Type B pancreatic cell (in vitro differentiated cells): ENCODE results near the gene PPIF. TPM values are rescaled to one million over a fixed set of nuclear protein-coding genes. Genes with fewer than 3 reads are reported as not detected.

ENCODE experiments used
- DNase-seq: peaks from one replicate; pipeline ENCODE4 v3.0.0; 2021; ENCODE audit warnings: mixed read lengths; ENCODE audit not compliant: unreplicated experiment; ENCODE audit errors: extremely low spot score
- H3K27ac Mint-ChIP-seq: 2 replicates; pipeline ENCODE4 v1.8.0; 2021; ENCODE audit warnings: mild to moderate bottlenecking, mixed read lengths
- H3K27me3 Mint-ChIP-seq: 2 replicates; pipeline ENCODE4 v1.8.0; 2021; ENCODE audit warnings: mixed read lengths
- H3K36me3 Mint-ChIP-seq: 2 replicates; pipeline ENCODE4 v1.8.0; 2021; ENCODE audit warnings: mixed read lengths
- H3K4me1 Mint-ChIP-seq: one replicate; pipeline ENCODE4 v1.8.0; 2021; ENCODE audit warnings: mixed read lengths; ENCODE audit not compliant: unreplicated experiment
- H3K4me3 Mint-ChIP-seq: 2 replicates; pipeline ENCODE4 v1.8.0; 2021; ENCODE audit warnings: mild to moderate bottlenecking, mixed read lengths
- H3K9me3 Mint-ChIP-seq: 2 replicates; pipeline ENCODE4 v1.8.0; 2021; ENCODE audit warnings: mixed read lengths
- CTCF ChIP-seq: fragments of 200-600 bp; sonication (generic); conservative IDR thresholded peaks from 2 replicates; pipeline ENCODE4 v1.5.0; 2021; ENCODE audit warnings: antibody characterized with exemption, mild to moderate bottlenecking
- total RNA-seq: library from RNA; stranded (reverse); gene quantifications from 2 replicates; pipeline ENCODE4 v1.2.1, GENCODE V29; 2021; ENCODE audit warnings: low replicate concordance

Gene PPIF
- total RNA-seq, 1 donor from 2014 or later = 67.5 TPM

- no peak for DNase-seq
- no peak for TF ChIP-seq CTCF
- Mint-ChIP-seq H3K27me3 (no peaks in the 10 kb centered on the region), H3K4me3 (no peak overlapping the region), H3K9me3 (no peaks in the 10 kb centered on the region), H3K36me3 (peaks cover 39% of the 10 kb centered on the region), H3K4me1 (no peaks in the 10 kb centered on the region), H3K27ac (no peak overlapping the region)
Measured at GRCh38 chr10:79357180-79357579, 9.9 kb downstream of the PPIF start.

DNA sequence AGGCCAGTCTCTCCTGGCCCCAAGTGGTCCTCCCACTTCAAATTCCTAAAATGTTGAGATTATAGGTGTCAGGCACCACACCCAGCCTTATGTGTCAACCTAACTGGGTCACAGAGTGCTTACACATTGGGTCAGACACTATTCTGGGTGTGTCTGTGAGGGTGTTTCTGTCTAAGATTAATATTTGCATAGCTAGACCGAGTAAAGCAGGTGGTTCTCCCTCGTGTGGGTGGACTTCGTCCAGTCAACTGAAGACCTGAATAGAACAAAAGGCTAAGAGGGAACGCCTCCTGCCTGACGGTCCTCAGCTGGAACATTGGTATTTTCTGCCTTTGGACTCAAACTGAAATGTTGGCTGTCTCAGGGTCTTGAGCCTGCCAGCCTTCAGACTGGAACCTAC is 11.5 kb downstream of the PPIF start:
- Mint-ChIP-seq H3K9me3 (no peaks in the 10 kb centered on the region), H3K4me1 (no peaks in the 10 kb centered on the region), H3K4me3 (no peak overlapping the region), H3K36me3 (peaks cover 29% of the 10 kb centered on the region), H3K27me3 (no peaks in the 10 kb centered on the region), H3K27ac (no peak overlapping the region)
- TF ChIP-seq CTCF = no peak
- DNase-seq = no peak

- TF ChIP-seq CTCF = no peak
- H3K9me3 Mint-ChIP-seq = peaks cover 8% of the 10 kb centered on the region
- H3K36me3 Mint-ChIP-seq = peaks cover 17% of the 10 kb centered on the region
- no peak for DNase-seq
- no peaks in the 10 kb centered on the region for H3K4me1 Mint-ChIP-seq
- no peak overlapping the region for H3K27ac Mint-ChIP-seq
- H3K27me3 Mint-ChIP-seq = no peaks in the 10 kb centered on the region
- no peak overlapping the region for H3K4me3 Mint-ChIP-seq
Measured at GRCh38 chr10:79359816-79360498, 12.7 kb downstream of the PPIF start.

DNA sequence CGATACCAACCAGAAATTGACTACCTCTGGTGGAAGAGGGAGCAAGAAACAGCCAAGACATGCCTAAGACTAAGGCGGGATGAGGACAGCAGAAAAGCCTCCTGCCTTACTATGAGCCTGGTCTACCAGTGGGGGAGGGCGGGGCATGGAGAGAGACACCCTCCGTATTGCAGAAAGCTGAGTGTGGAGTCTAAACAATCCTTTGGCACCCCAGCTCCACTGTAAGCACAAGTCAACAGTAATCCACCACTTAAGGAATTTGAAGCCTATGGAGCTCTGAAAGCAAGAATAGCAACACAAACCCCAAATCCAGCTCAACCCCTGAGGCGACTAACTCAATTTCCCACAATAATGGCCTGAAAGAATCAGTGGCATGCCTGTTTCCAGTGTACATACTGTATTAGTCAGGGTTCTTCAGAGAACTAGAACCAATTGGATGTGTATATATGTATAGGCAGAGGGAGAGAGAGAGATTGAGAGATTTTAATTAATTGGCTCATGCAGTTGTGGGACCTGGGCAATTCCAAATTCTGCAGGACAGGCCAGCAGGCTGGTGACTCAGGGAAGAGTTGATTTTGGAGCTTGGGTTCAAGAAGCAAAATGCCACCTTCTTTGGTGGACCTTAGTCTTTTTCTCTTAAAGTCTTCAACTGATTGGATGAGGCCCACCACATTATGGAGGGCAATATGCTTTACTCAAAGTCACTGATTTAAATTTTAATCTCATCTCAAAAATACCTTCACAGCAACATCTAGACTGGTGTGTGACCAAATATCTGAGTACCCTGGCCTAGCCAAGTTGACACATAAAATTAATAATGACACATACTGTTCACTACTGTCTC is 13.5 kb downstream of the PPIF start:
- peaks cover 9% of the 10 kb centered on the region for H3K36me3 Mint-ChIP-seq
- peak; percentile 37 for DNase-seq
- H3K4me3 Mint-ChIP-seq = no peak overlapping the region
- no peak for TF ChIP-seq CTCF
- H3K4me1 Mint-ChIP-seq = no peaks in the 10 kb centered on the region
- H3K9me3 Mint-ChIP-seq = peaks cover 9% of the 10 kb centered on the region
- H3K27me3 Mint-ChIP-seq = no peaks in the 10 kb centered on the region
- H3K27ac Mint-ChIP-seq = no peak overlapping the region

DNA sequence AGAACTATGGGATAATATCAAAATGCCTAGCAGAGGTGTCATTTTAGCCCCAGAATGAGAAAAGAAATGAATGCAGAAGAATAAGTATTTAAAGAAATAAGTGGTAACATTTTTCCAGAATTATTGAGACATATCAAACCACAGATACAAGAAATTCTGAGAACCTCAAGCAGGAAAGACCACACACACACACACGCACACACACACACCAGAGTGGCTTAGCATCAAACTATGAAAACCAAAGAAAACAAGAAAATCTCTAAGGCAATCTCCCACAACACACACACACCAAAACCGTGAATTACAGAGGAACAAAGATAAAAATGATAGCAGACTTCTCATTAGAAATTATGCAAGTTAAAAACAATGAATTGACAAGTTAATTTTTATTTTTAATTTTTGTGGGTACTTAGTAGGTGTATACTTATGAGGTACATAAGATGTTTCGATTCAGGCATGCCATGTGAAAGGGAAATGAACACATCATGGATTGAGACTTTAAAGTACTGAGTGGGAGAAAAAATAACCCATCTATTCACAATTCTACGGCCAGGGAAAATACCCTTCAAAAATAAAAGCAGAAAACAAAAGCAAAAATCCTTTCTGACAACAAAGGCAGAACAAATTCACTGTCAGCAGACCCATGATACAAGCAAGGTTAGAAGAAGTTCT is 14.6 kb downstream of the PPIF start:
- no peak for DNase-seq
- H3K27me3 Mint-ChIP-seq = no peaks in the 10 kb centered on the region
- H3K27ac Mint-ChIP-seq = no peak overlapping the region
- TF ChIP-seq CTCF = no peak
- peaks cover 1% of the 10 kb centered on the region for H3K36me3 Mint-ChIP-seq
- peaks cover 9% of the 10 kb centered on the region for H3K9me3 Mint-ChIP-seq
- H3K4me3 Mint-ChIP-seq = no peak overlapping the region
- no peaks in the 10 kb centered on the region for H3K4me1 Mint-ChIP-seq
